OCI-LY7 (cell line): ENCODE results near the gene IFITM10. TPM values are rescaled to one million over a fixed set of nuclear protein-coding genes. Genes with fewer than 3 reads are reported as not detected.

Experiments
- BruUV-seq: library from RNA; stranded (reverse); fragments of 400-500 nt; replicated peaks from 2 replicates; lab custom pipeline; 2021; lab: Mats Ljungman, UMichigan
- CTCF ChIA-PET: fragments of 300-600 bp; sonication (Branson Sonifier 250); formaldehyde crosslinking; loops from one replicate; lab custom pipeline; 2022; ENCODE audit warnings: antibody characterized with exemption; ENCODE audit not compliant: unreplicated experiment; lab: Charles Lee
- POLR2A ChIA-PET: fragments of 300-600 bp; sonication (Branson Sonifier 250); formaldehyde crosslinking; loops from one replicate; lab custom pipeline; 2022; ENCODE audit warnings: antibody characterized with exemption; lab: Charles Lee
- DNase-seq: peaks from one replicate; pipeline ENCODE4 v3.0.0-alpha.2; 2015; ENCODE audit warnings: low spot score
- H2AFZ ChIP-seq: fragments of 200-600 bp; sonication (generic), shearing (Covaris generic); 2 replicates; pipeline ENCODE4 v1.6.1; 2014; ENCODE audit warnings: mild to moderate bottlenecking, antibody characterized with exemption, low read length, moderate library complexity
- H3K27ac ChIP-seq: fragments of 200-600 bp; sonication (generic); 2 replicates; pipeline ENCODE4 v1.5.1; 2014; ENCODE audit warnings: mixed run types, low read depth, mild to moderate bottlenecking, moderate library complexity, low read length, inconsistent platforms; ENCODE audit not compliant: poor library complexity, severe bottlenecking
- H3K36me3 ChIP-seq: fragments of 200-600 bp; sonication (generic); 2 replicates; pipeline ENCODE4 v1.6.1; 2014; ENCODE audit warnings: mild to moderate bottlenecking, antibody characterized with exemption, low read length, moderate library complexity, mixed read lengths; ENCODE audit not compliant: insufficient read depth
- H3K4me1 ChIP-seq: fragments of 200-600 bp; sonication (generic); 2 replicates; pipeline ENCODE4 v1.5.1; 2014; ENCODE audit warnings: mild to moderate bottlenecking, low read length; ENCODE audit not compliant: insufficient read depth, poor library complexity, severe bottlenecking
- H3K4me2 ChIP-seq: fragments of 200-600 bp; sonication (generic); 2 replicates; pipeline ENCODE4 v1.6.1; 2014; ENCODE audit warnings: mild to moderate bottlenecking, low read length
- H3K4me3 ChIP-seq: fragments of 200-600 bp; sonication (generic); 2 replicates; pipeline ENCODE4 v1.5.1; 2014; ENCODE audit warnings: mild to moderate bottlenecking, low read depth, low read length; ENCODE audit not compliant: poor library complexity, severe bottlenecking
- H3K79me2 ChIP-seq: fragments of 200-600 bp; sonication (generic); 2 replicates; pipeline ENCODE4 v1.6.1; 2016; ENCODE audit warnings: low read depth, mild to moderate bottlenecking, low read length, moderate library complexity, mixed read lengths; ENCODE audit not compliant: insufficient read depth
- H3K9me2 ChIP-seq: fragments of 200-600 bp; sonication (generic); 2 replicates; pipeline ENCODE4 v1.6.1; 2016; ENCODE audit warnings: mild to moderate bottlenecking, low read length, mixed read lengths; ENCODE audit not compliant: insufficient read depth
- H3K9me3 ChIP-seq: fragments of 200-600 bp; sonication (generic); 2 replicates; pipeline ENCODE4 v1.6.1; 2014; ENCODE audit warnings: mild to moderate bottlenecking, mixed run types, low read length, mixed read lengths
- H4K20me1 ChIP-seq: fragments of 200-600 bp; sonication (generic); 2 replicates; pipeline ENCODE4 v1.6.1; 2014; ENCODE audit warnings: mild to moderate bottlenecking, antibody characterized with exemption, low read length, moderate library complexity, mixed read lengths; ENCODE audit not compliant: insufficient read depth
- EZH2phosphoT487 ChIP-seq: fragments of 200-600 bp; sonication (generic); IDR thresholded peaks from 2 replicates; pipeline ENCODE4 v1.6.1; 2018; ENCODE audit warnings: low read depth, borderline replicate concordance, mild to moderate bottlenecking, mixed run types, antibody characterized with exemption, low read length, moderate library complexity, mixed read lengths
- intact Hi-C: fragments of 100-400 bp; cut with micrococcal nuclease; formaldehyde crosslinking; loops from one replicate; pipeline ENCODE4 v1.10.0; 2022; ENCODE audit not compliant: unreplicated experiment
- total RNA-seq, 2 experiments: library from RNA; depleted of rRNA in 1 of 2; stranded (reverse); fragments of >200 nt in 1 of 2; shearing (Covaris generic) in 1 of 2; gene quantifications; 2 replicates each; pipeline ENCODE4 v1.2.3, GENCODE V29; 2014 to 2022
- TF ChIP-seq, protein P1 (sequence below): fragments of 200-600 bp; sonication (generic); conservative IDR thresholded peaks from 2 replicates; pipeline ENCODE4 v1.5.1; 2014; ENCODE audit warnings: mild to moderate bottlenecking, antibody characterized with exemption, low read length, moderate library complexity, mixed read lengths

IFITM10 gene
- total RNA-seq, 2 experiments from 2014 or later = 0.30 to 0.38 TPM

GRCh38 chr11:1691878-1692707 is 58.3 kb downstream of the IFITM10 start:
- CTCF ChIA-PET = interaction anchor here (0.5 kb wide), 1 partner anchor 85 kb away, joined by 3 read pairs; no protein-coding TSS in a partner anchor
- POLR2A ChIA-PET = no interaction called here
- no TSS peak for BruUV-seq

GRCh38 chr11:1691026-1691877 is 59.1 kb downstream of the IFITM10 start:
- no TSS peak for BruUV-seq
- POLR2A ChIA-PET = no interaction called here

More at GRCh38 chr11:1691878-1692707, 58.3 kb downstream of the IFITM10 start:
- Histone ChIP-seq H2AFZ (no peak overlapping the region), H3K9me3 (no peaks in the 10 kb centered on the region), H3K79me2 (no peaks in the 10 kb centered on the region), H3K4me1 (no peaks in the 10 kb centered on the region), H3K36me3 (no peaks in the 10 kb centered on the region), H3K4me3 (no peak overlapping the region), H3K4me2 (no peak overlapping the region), H3K27ac (no peak overlapping the region), H3K9me2 (no peaks in the 10 kb centered on the region), H4K20me1 (no peaks in the 10 kb centered on the region)
- no peak for DNase-seq
- no peak for TF ChIP-seq EZH2phosphoT487
- TF ChIP-seq, protein P1, sequence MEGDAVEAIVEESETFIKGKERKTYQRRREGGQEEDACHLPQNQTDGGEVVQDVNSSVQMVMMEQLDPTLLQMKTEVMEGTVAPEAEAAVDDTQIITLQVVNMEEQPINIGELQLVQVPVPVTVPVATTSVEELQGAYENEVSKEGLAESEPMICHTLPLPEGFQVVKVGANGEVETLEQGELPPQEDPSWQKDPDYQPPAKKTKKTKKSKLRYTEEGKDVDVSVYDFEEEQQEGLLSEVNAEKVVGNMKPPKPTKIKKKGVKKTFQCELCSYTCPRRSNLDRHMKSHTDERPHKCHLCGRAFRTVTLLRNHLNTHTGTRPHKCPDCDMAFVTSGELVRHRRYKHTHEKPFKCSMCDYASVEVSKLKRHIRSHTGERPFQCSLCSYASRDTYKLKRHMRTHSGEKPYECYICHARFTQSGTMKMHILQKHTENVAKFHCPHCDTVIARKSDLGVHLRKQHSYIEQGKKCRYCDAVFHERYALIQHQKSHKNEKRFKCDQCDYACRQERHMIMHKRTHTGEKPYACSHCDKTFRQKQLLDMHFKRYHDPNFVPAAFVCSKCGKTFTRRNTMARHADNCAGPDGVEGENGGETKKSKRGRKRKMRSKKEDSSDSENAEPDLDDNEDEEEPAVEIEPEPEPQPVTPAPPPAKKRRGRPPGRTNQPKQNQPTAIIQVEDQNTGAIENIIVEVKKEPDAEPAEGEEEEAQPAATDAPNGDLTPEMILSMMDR = peak; percentile 25; the same call in 1 of the 2 replicates
- intact Hi-C loops = loop anchor here (5.0 to 10.0 kb wide), 3 partner anchors 40 to 460 kb away; no protein-coding TSS in a partner anchor

More at GRCh38 chr11:1691026-1691877, 59.1 kb downstream of the IFITM10 start:
- Histone ChIP-seq H3K9me2 (no peaks in the 10 kb centered on the region), H3K9me3 (no peaks in the 10 kb centered on the region), H3K4me2 (no peak overlapping the region), H3K27ac (no peak overlapping the region), H2AFZ (no peak overlapping the region), H3K36me3 (no peaks in the 10 kb centered on the region), H3K79me2 (no peaks in the 10 kb centered on the region), H3K4me1 (no peaks in the 10 kb centered on the region), H4K20me1 (no peaks in the 10 kb centered on the region), H3K4me3 (no peak overlapping the region)
- peak; percentile 15 for DNase-seq
- no peak for TF ChIP-seq EZH2phosphoT487
- TF ChIP-seq, protein P1 = peak; percentile 50
- intact Hi-C loops = loop anchor here (5.0 to 10.0 kb wide), 3 partner anchors 39 to 461 kb away; no protein-coding TSS in a partner anchor
- CTCF ChIA-PET = interaction anchor here (0.5 kb wide), 1 partner anchor 86 kb away, joined by 3 read pairs; no protein-coding TSS in a partner anchor
